GM21381 (cell line): ENCODE results near the gene NOG.

Experiments
- ATAC-seq: cut with Tn5 transposase; IDR thresholded peaks from one replicate; pipeline ENCODE4 v1.9.1; 2021; ENCODE audit warnings: mild to moderate bottlenecking, moderate library complexity; ENCODE audit not compliant: unreplicated experiment

The NOG gene

GRCh38 chr17:56593646-56594319, at the start of gene NOG:
TSS of gene NOG (plus strand) at chr17:56593699. CDS start at chr17:56594224, 525 bp downstream.
- ATAC-seq: peak; percentile 43

GRCh38 chr17:56545106-56545505, 48.4 kb upstream of the NOG start:
- ATAC-seq: no peak

GRCh38 chr17:56545930-56546329, 47.6 kb upstream of the NOG start:
- ATAC-seq: no peak

- ATAC-seq: no peak
These were observed 44.8 kb upstream of the NOG start for GRCh38 chr17:56548661-56549060.

GRCh38 chr17:56549501-56549900, 44.0 kb upstream of the NOG start:
- ATAC-seq: no peak

- ATAC-seq: no peak
These were observed 35.8 kb upstream of the NOG start for GRCh38 chr17:56557682-56558081.

- ATAC-seq: no peak
These were observed 35.4 kb upstream of the NOG start for GRCh38 chr17:56558088-56558487.

GRCh38 chr17:56570199-56570598, 23.3 kb upstream of the NOG start:
- no peak for ATAC-seq

GRCh38 chr17:56571456-56571855, 22.0 kb upstream of the NOG start:
- ATAC-seq: no peak

GRCh38 chr17:56577190-56577842, 16.2 kb upstream of the NOG start:
- ATAC-seq: no peak

GRCh38 chr17:56577843-56578204, 15.7 kb upstream of the NOG start:
- no peak for ATAC-seq

GRCh38 chr17:56581635-56582627, 11.6 kb upstream of the NOG start:
- no peak for ATAC-seq

GRCh38 chr17:56583772-56584171, 9.7 kb upstream of the NOG start:
- no peak for ATAC-seq

- no peak for ATAC-seq
These were observed 6.2 kb upstream of the NOG start for GRCh38 chr17:56587298-56587697.

- ATAC-seq: peak; percentile 72
These were observed 913 bp upstream of the NOG start for GRCh38 chr17:56592487-56593085.

- ATAC-seq: no peak
These were observed 333 bp upstream of the NOG start for GRCh38 chr17:56593086-56593645.

GRCh38 chr17:56594320-56595107, 1.0 kb downstream of the NOG start:
- ATAC-seq: no peak

- ATAC-seq: no peak
These were observed 1.6 kb downstream of the NOG start for GRCh38 chr17:56595108-56595418.

- ATAC-seq: no peak
These were observed 2.6 kb downstream of the NOG start for GRCh38 chr17:56595831-56596690.
